ENCODE results near the gene SNX4. TPM values are rescaled to one million over a fixed set of nuclear protein-coding genes. Genes with fewer than 3 reads are reported as not detected.
"Not testable (repeated sequence)": the region's sequence is repeated elsewhere in the genome, so short reads cannot be mapped to it uniquely, and the experiment has no call there.

The SNX4 gene
- total RNA-seq, 1 donor from 2014 or later: 41.0 TPM

- DNase-seq (ENCODE audit: low spot score): no peak
- Mint-ChIP-seq H3K36me3 (ENCODE audit: low read depth) (no peaks in the 10 kb centered on the region), H3K4me3 (ENCODE audit: unreplicated experiment) (no peak overlapping the region), H3K27me3 (ENCODE audit: low read depth) (no peaks in the 10 kb centered on the region), H3K4me1 (ENCODE audit: low read depth) (no peaks in the 10 kb centered on the region), H3K9me3 (ENCODE audit: low read depth) (no peaks in the 10 kb centered on the region), H3K27ac (ENCODE audit: unreplicated experiment) (no peak overlapping the region)
- no peak for TF ChIP-seq CTCF (IDR thresholded peaks at IDR 0.05)
Observed at GRCh38 chr3:125418306-125418705, 101.7 kb downstream of the SNX4 start.

- TF ChIP-seq CTCF (IDR thresholded peaks at IDR 0.05): no peak
- H3K4me1 Mint-ChIP-seq (ENCODE audit: low read depth): no peaks in the 10 kb centered on the region
- H3K27ac Mint-ChIP-seq (ENCODE audit: unreplicated experiment): no peak overlapping the region
- H3K4me3 Mint-ChIP-seq (ENCODE audit: unreplicated experiment): no peak overlapping the region
- no peaks in the 10 kb centered on the region for H3K9me3 Mint-ChIP-seq (ENCODE audit: low read depth)
- DNase-seq (ENCODE audit: low spot score): no peak
- H3K36me3 Mint-ChIP-seq (ENCODE audit: low read depth): no peaks in the 10 kb centered on the region
- peaks cover 2% of the 10 kb centered on the region for H3K27me3 Mint-ChIP-seq (ENCODE audit: low read depth)
Observed at GRCh38 chr3:125416235-125416634, 103.8 kb downstream of the SNX4 start.

- no peaks in the 10 kb centered on the region for H3K36me3 Mint-ChIP-seq (ENCODE audit: low read depth)
- no peaks in the 10 kb centered on the region for H3K9me3 Mint-ChIP-seq (ENCODE audit: low read depth)
- no peak overlapping the region for H3K27ac Mint-ChIP-seq (ENCODE audit: unreplicated experiment)
- H3K27me3 Mint-ChIP-seq (ENCODE audit: low read depth): peaks cover 2% of the 10 kb centered on the region
- H3K4me3 Mint-ChIP-seq (ENCODE audit: unreplicated experiment): no peak overlapping the region
- no peaks in the 10 kb centered on the region for H3K4me1 Mint-ChIP-seq (ENCODE audit: low read depth)
- no peak for TF ChIP-seq CTCF (IDR thresholded peaks at IDR 0.05)
- no peak for DNase-seq (ENCODE audit: low spot score)
Observed at GRCh38 chr3:125414669-125415068, 105.3 kb downstream of the SNX4 start.

GRCh38 chr3:125410922-125411321, 109.1 kb downstream of the SNX4 start:
- no peak for DNase-seq (ENCODE audit: low spot score)
- no peak overlapping the region for H3K27ac Mint-ChIP-seq (ENCODE audit: unreplicated experiment)
- TF ChIP-seq CTCF (IDR thresholded peaks at IDR 0.05): no peak
- H3K4me1 Mint-ChIP-seq (ENCODE audit: low read depth): no peaks in the 10 kb centered on the region
- H3K9me3 Mint-ChIP-seq (ENCODE audit: low read depth): no peaks in the 10 kb centered on the region
- peaks cover 2% of the 10 kb centered on the region for H3K27me3 Mint-ChIP-seq (ENCODE audit: low read depth)
- no peak overlapping the region for H3K4me3 Mint-ChIP-seq (ENCODE audit: unreplicated experiment)
- no peaks in the 10 kb centered on the region for H3K36me3 Mint-ChIP-seq (ENCODE audit: low read depth)

- Mint-ChIP-seq H3K4me3 (ENCODE audit: unreplicated experiment) (no peak overlapping the region), H3K36me3 (ENCODE audit: low read depth) (no peaks in the 10 kb centered on the region), H3K4me1 (ENCODE audit: low read depth) (peaks cover 24% of the 10 kb centered on the region), H3K27ac (ENCODE audit: unreplicated experiment) (no peak overlapping the region), H3K27me3 (ENCODE audit: low read depth) (no peaks in the 10 kb centered on the region), H3K9me3 (ENCODE audit: low read depth) (no peaks in the 10 kb centered on the region)
- no peak for TF ChIP-seq CTCF (IDR thresholded peaks at IDR 0.05)
- no peak for DNase-seq (ENCODE audit: low spot score)
Observed at GRCh38 chr3:125406070-125406469, 113.9 kb downstream of the SNX4 start.

GRCh38 chr3:125405515-125405914, 114.5 kb downstream of the SNX4 start:
- H3K9me3 Mint-ChIP-seq (ENCODE audit: low read depth); DNase-seq (ENCODE audit: low spot score); H3K36me3 Mint-ChIP-seq (ENCODE audit: low read depth); H3K27ac Mint-ChIP-seq (ENCODE audit: unreplicated experiment); H3K27me3 Mint-ChIP-seq (ENCODE audit: low read depth); H3K4me3 Mint-ChIP-seq (ENCODE audit: unreplicated experiment): not testable (repeated sequence)
- peaks cover 29% of the 10 kb centered on the region for H3K4me1 Mint-ChIP-seq (ENCODE audit: low read depth)
